Measurements from ENCODE around the gene SLC24A3. TPM values are rescaled to one million over a fixed set of nuclear protein-coding genes. Genes with fewer than 3 reads are reported as not detected.

Gene SLC24A3
- total RNA-seq, 1 experiment from 2014 or later = 0.14 TPM

- no TSS peak for BruUV-seq (replicated peaks)
- Histone ChIP-seq H3K4me1 (peaks cover 50% of the 10 kb centered on the region), H3K36me3 (ENCODE audit: control insufficient read depth, insufficient read depth, low read length) (no peaks in the 10 kb centered on the region), H3K9me3 (no peaks in the 10 kb centered on the region), H3K4me3 (ENCODE audit: low read depth, low read length) (no peak overlapping the region), H3K27me3 (replicated peaks; ENCODE audit: control insufficient read depth, insufficient read depth, low read length) (no peaks in the 10 kb centered on the region)
- H3K4me1 Mint-ChIP-seq (ENCODE audit: low read depth, unreplicated experiment) = peaks cover 28% of the 10 kb centered on the region
- H3K36me3 Mint-ChIP-seq (ENCODE audit: insufficient read depth, unreplicated experiment) = no peaks in the 10 kb centered on the region
- no peak overlapping the region for H3K4me3 Mint-ChIP-seq (ENCODE audit: unreplicated experiment)
- CTCF ChIA-PET = no interaction called here
- POLR2A ChIA-PET = no interaction called here
- intact Hi-C loops (cut with micrococcal nuclease; ENCODE audit: unreplicated experiment) = no loop called here
- H3K27ac Mint-ChIP-seq (ENCODE audit: unreplicated experiment) = no peak overlapping the region
- H3K27me3 Mint-ChIP-seq (ENCODE audit: insufficient read depth, unreplicated experiment) = no peaks in the 10 kb centered on the region
- TF ChIP-seq, protein P1, sequence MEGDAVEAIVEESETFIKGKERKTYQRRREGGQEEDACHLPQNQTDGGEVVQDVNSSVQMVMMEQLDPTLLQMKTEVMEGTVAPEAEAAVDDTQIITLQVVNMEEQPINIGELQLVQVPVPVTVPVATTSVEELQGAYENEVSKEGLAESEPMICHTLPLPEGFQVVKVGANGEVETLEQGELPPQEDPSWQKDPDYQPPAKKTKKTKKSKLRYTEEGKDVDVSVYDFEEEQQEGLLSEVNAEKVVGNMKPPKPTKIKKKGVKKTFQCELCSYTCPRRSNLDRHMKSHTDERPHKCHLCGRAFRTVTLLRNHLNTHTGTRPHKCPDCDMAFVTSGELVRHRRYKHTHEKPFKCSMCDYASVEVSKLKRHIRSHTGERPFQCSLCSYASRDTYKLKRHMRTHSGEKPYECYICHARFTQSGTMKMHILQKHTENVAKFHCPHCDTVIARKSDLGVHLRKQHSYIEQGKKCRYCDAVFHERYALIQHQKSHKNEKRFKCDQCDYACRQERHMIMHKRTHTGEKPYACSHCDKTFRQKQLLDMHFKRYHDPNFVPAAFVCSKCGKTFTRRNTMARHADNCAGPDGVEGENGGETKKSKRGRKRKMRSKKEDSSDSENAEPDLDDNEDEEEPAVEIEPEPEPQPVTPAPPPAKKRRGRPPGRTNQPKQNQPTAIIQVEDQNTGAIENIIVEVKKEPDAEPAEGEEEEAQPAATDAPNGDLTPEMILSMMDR (IDR thresholded peaks at IDR 0.05; ENCODE audit: insufficient read depth in 1 of 2, low read depth in 1 of 2, low read length in 1 of 2, severe bottlenecking in 1 of 2, unreplicated experiment in 1 of 2) = no peak
- peaks cover 11% of the 10 kb centered on the region for H3K9me3 Mint-ChIP-seq (ENCODE audit: unreplicated experiment)
- no peak for DNase-seq
These were observed 64.9 kb downstream of the SLC24A3 start for GRCh38 chr20:19277381-19277780.

GRCh38 chr20:19283490-19284025 lies 71.1 kb downstream of the SLC24A3 start:
- Histone ChIP-seq H3K4me3 (ENCODE audit: low read depth, low read length) (no peak overlapping the region), H3K27me3 (replicated peaks; ENCODE audit: control insufficient read depth, insufficient read depth, low read length) (no peaks in the 10 kb centered on the region), H3K9me3 (no peaks in the 10 kb centered on the region), H3K36me3 (ENCODE audit: control insufficient read depth, insufficient read depth, low read length) (no peaks in the 10 kb centered on the region), H3K4me1 (peaks cover 29% of the 10 kb centered on the region)
- H3K27ac Mint-ChIP-seq (ENCODE audit: unreplicated experiment) = peak overlapping the region; percentile 77
- intact Hi-C loops (cut with micrococcal nuclease; ENCODE audit: unreplicated experiment) = loop anchor here (1.0 to 5.0 kb wide), 2 partner anchors 8 to 124 kb away; no protein-coding TSS in a partner anchor
- H3K36me3 Mint-ChIP-seq (ENCODE audit: insufficient read depth, unreplicated experiment) = no peaks in the 10 kb centered on the region
- no TSS peak for BruUV-seq (replicated peaks)
- no peaks in the 10 kb centered on the region for H3K27me3 Mint-ChIP-seq (ENCODE audit: insufficient read depth, unreplicated experiment)
- CTCF ChIA-PET = no interaction called here
- H3K4me1 Mint-ChIP-seq (ENCODE audit: low read depth, unreplicated experiment) = peaks cover 22% of the 10 kb centered on the region
- DNase-seq = peak; percentile 42 to 54
- H3K9me3 Mint-ChIP-seq (ENCODE audit: unreplicated experiment) = peaks cover 11% of the 10 kb centered on the region
- TF ChIP-seq, protein P1 (IDR thresholded peaks at IDR 0.05; ENCODE audit: insufficient read depth in 1 of 2, low read depth in 1 of 2, low read length in 1 of 2, severe bottlenecking in 1 of 2, unreplicated experiment in 1 of 2) = no peak
- peak overlapping the region; percentile 17 for H3K4me3 Mint-ChIP-seq (ENCODE audit: unreplicated experiment)
- POLR2A ChIA-PET = no interaction called here

DNA sequence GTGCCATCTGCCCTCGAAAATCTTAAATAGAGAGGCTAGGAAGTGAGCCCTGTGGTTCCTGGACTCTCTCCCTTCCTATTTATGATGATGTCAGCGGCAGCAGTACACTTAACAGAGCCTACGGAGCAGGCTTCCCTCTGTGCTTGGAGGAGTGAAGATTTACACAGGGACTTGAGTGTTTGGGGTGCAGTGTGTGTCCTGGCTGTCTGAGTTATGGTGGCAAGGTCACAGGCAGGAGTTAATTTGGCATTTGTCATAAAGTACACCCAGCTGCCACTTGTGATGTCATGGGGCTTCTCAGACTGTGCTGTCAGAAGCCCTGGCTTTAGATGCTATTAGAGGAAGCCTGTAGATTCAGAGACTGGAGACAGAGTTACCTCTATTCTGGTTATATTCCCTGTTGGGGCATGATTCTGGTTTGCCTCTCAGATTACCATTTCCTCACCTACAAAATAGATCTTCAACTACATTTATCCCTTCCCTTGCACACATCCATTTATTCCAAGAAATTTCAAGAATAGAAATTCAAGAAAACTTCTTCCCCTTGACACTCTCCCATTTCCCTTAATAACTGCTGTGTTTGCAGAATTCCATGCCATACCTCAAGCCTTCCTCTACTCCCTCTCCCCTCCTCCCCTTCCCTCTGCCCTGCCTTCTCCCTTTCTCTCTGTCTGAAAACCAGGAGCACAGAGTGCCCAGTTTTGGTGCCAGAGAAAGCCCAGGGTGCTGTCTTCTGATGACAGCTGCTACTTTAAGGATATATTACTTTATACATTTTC lies 72.1 kb downstream of the SLC24A3 start:
- intact Hi-C loops (cut with micrococcal nuclease; ENCODE audit: unreplicated experiment) = loop anchor here (5.0 kb wide), 1 partner anchor 123 kb away; no protein-coding TSS in a partner anchor
- Histone ChIP-seq H3K9me3 (no peaks in the 10 kb centered on the region), H3K27me3 (replicated peaks; ENCODE audit: control insufficient read depth, insufficient read depth, low read length) (no peaks in the 10 kb centered on the region), H3K4me3 (ENCODE audit: low read depth, low read length) (no peak overlapping the region), H3K4me1 (peaks cover 37% of the 10 kb centered on the region), H3K36me3 (ENCODE audit: control insufficient read depth, insufficient read depth, low read length) (no peaks in the 10 kb centered on the region)
- TF ChIP-seq, protein P1 (IDR thresholded peaks at IDR 0.05; ENCODE audit: insufficient read depth in 1 of 2, low read depth in 1 of 2, low read length in 1 of 2, severe bottlenecking in 1 of 2, unreplicated experiment in 1 of 2) = no peak
- ChIA-PET POLR2A (no interaction called here), CTCF (interaction anchor here (0.7 kb wide), 1 partner anchor 87 kb away, joined by 5 read pairs; no protein-coding TSS in a partner anchor)
- DNase-seq = no peak
- Mint-ChIP-seq H3K36me3 (ENCODE audit: insufficient read depth, unreplicated experiment) (no peaks in the 10 kb centered on the region), H3K27ac (ENCODE audit: unreplicated experiment) (peak overlapping the region; percentile 77), H3K27me3 (ENCODE audit: insufficient read depth, unreplicated experiment) (no peaks in the 10 kb centered on the region), H3K4me3 (ENCODE audit: unreplicated experiment) (no peak overlapping the region), H3K4me1 (ENCODE audit: low read depth, unreplicated experiment) (peaks cover 22% of the 10 kb centered on the region), H3K9me3 (ENCODE audit: unreplicated experiment) (peaks cover 4% of the 10 kb centered on the region)
- BruUV-seq (replicated peaks) = no TSS peak
